ES-I3 (cell line): Measurements from ENCODE around the gene HSP90AB1.
A peak's percentile ranks its signal among the peaks of the same experiment; 100 is the strongest.

Experiments used
- H3K36me3 ChIP-seq: 2 replicates; pipeline ENCODE4 v1.6.1; 2013; ENCODE audit warnings: mild to moderate bottlenecking, low read length, control low read depth, moderate library complexity; ENCODE audit not compliant: insufficient read depth
- H3K4me1 ChIP-seq: 2 replicates; pipeline ENCODE4 v1.6.1; 2013; ENCODE audit warnings: mild to moderate bottlenecking, control low read depth, low read length; ENCODE audit not compliant: insufficient read depth
- H3K9ac ChIP-seq: 2 replicates; pipeline ENCODE4 v1.6.1; 2013; ENCODE audit warnings: low read depth, mild to moderate bottlenecking, low read length, moderate library complexity
- H3K9me3 ChIP-seq: 2 replicates; pipeline ENCODE4 v1.6.1; 2013; ENCODE audit warnings: mild to moderate bottlenecking, low read length, moderate library complexity; ENCODE audit not compliant: control insufficient read depth, insufficient read depth

The HSP90AB1 gene

GRCh38 chr6:44260451-44261297 is 13.8 kb downstream of the HSP90AB1 start:
- H3K4me1 ChIP-seq, result peaks cover 17% of the 10 kb centered on the region; the same call in 1 of the 2 replicates

GRCh38 chr6:44261581-44261980 is 14.7 kb downstream of the HSP90AB1 start:
- no peaks in the 10 kb centered on the region for H3K36me3 ChIP-seq
- no peaks in the 10 kb centered on the region for H3K9me3 ChIP-seq
- H3K4me1 ChIP-seq, result peaks cover 17% of the 10 kb centered on the region; the same call in 1 of the 2 replicates
- H3K9ac ChIP-seq, result no peak overlapping the region

More at GRCh38 chr6:44260451-44261297, 13.8 kb downstream of the HSP90AB1 start:
- H3K9ac ChIP-seq, result no peak overlapping the region
- no peaks in the 10 kb centered on the region for H3K36me3 ChIP-seq
- H3K9me3 ChIP-seq, result no peaks in the 10 kb centered on the region

- Histone ChIP-seq H3K36me3 (no peaks in the 10 kb centered on the region), H3K9me3 (no peaks in the 10 kb centered on the region), H3K4me1 (peaks cover 17% of the 10 kb centered on the region; the same call in 1 of the 2 replicates), H3K9ac (peak overlapping the region; percentile 80; the same call in 1 of the 2 replicates)
These were observed 15.8 kb downstream of the HSP90AB1 start for GRCh38 chr6:44262467-44263353.

- Histone ChIP-seq H3K9me3 (no peaks in the 10 kb centered on the region), H3K4me1 (peaks cover 15% of the 10 kb centered on the region; the same call in 1 of the 2 replicates), H3K9ac (peak overlapping the region; percentile 80; the same call in 1 of the 2 replicates), H3K36me3 (no peaks in the 10 kb centered on the region)
These were observed 16.6 kb downstream of the HSP90AB1 start for GRCh38 chr6:44263354-44264100.

- Histone ChIP-seq H3K9me3 (no peaks in the 10 kb centered on the region), H3K36me3 (no peaks in the 10 kb centered on the region), H3K4me1 (peaks cover 19% of the 10 kb centered on the region; the same call in 1 of the 2 replicates), H3K9ac (peak overlapping the region; percentile 80)
These were observed 17.5 kb downstream of the HSP90AB1 start for GRCh38 chr6:44264154-44265006.

- no peaks in the 10 kb centered on the region for H3K9me3 ChIP-seq
- H3K9ac ChIP-seq, result peak within 1 kb of the TSS; percentile 80
- no peaks in the 10 kb centered on the region for H3K36me3 ChIP-seq
- H3K4me1 ChIP-seq, result peaks cover 19% of the 10 kb centered on the region; the same call in 1 of the 2 replicates
These were observed 18.3 kb downstream of the HSP90AB1 start, which contains the start of gene NFKBIE for GRCh38 chr6:44265007-44265721. TSS of gene NFKBIE (minus strand) at chr6:44265551. CDS start at chr6:44265346, 205 bp downstream.

- Histone ChIP-seq H3K9ac (no peak overlapping the region), H3K36me3 (no peaks in the 10 kb centered on the region), H3K4me1 (peaks cover 19% of the 10 kb centered on the region; the same call in 1 of the 2 replicates), H3K9me3 (no peaks in the 10 kb centered on the region)
These were observed 18.9 kb downstream of the HSP90AB1 start for GRCh38 chr6:44265722-44266233.

GRCh38 chr6:44266347-44266746 is 19.4 kb downstream of the HSP90AB1 start:
- Histone ChIP-seq H3K9ac (no peak overlapping the region), H3K9me3 (no peaks in the 10 kb centered on the region), H3K4me1 (peaks cover 22% of the 10 kb centered on the region; the same call in 1 of the 2 replicates), H3K36me3 (no peaks in the 10 kb centered on the region)

GRCh38 chr6:44267252-44267651 is 20.4 kb downstream of the HSP90AB1 start:
- Histone ChIP-seq H3K36me3 (no peaks in the 10 kb centered on the region), H3K9ac (no peak overlapping the region), H3K4me1 (peaks cover 27% of the 10 kb centered on the region; the same call in 1 of the 2 replicates)

GRCh38 chr6:44268095-44268628 is 21.3 kb downstream of the HSP90AB1 start:
- H3K4me1 ChIP-seq, result peaks cover 20% of the 10 kb centered on the region; the same call in 1 of the 2 replicates
- H3K9ac ChIP-seq, result no peak overlapping the region
- no peaks in the 10 kb centered on the region for H3K9me3 ChIP-seq
- H3K36me3 ChIP-seq, result no peaks in the 10 kb centered on the region

More at GRCh38 chr6:44267252-44267651, 20.4 kb downstream of the HSP90AB1 start:
- no peaks in the 10 kb centered on the region for H3K9me3 ChIP-seq

- peaks cover 13% of the 10 kb centered on the region; the same call in 1 of the 2 replicates for H3K4me1 ChIP-seq
- no peaks in the 10 kb centered on the region for H3K36me3 ChIP-seq
- H3K9me3 ChIP-seq, result no peaks in the 10 kb centered on the region
- no peak overlapping the region for H3K9ac ChIP-seq
These were observed 22.4 kb downstream of the HSP90AB1 start for GRCh38 chr6:44269178-44269920.
